Naive thymus-derived CD8-positive, alpha-beta T cell (primary cell): ENCODE results near the gene TMTC2. TPM values are rescaled to one million over a fixed set of nuclear protein-coding genes. Genes with fewer than 3 reads are reported as not detected.

Source experiments
- ATAC-seq, 2 donors: fragments of 150-1000 bp; cut with Tn5 transposase in 1 of 2; sonication (Bioruptor Pico), chemical (Tn5 transposase) in 1 of 2; 1 replicate in 1 of 2; 2 replicates in 1 of 2; pipeline ENCODE4 v1.10.0; 2021; ENCODE audit warnings: mild to moderate bottlenecking in 2 of 2, moderate library complexity in 2 of 2
- POLR2A ChIA-PET: fragments of 350-600 bp; sonication (Branson Sonifier 250); formaldehyde crosslinking; loops from one replicate; lab custom pipeline; 2021; ENCODE audit warnings: antibody characterized with exemption; lab: Charles Lee
- DNase-seq, 10 donors: peaks; one replicate each; pipeline versions ENCODE4 v3.0.0 to v3.0.0-alpha.2; 2020 to 2022
- H3K27ac Mint-ChIP-seq, 10 donors: one replicate each; pipeline ENCODE4 v1.8.0; 2020 to 2022; ENCODE audit warnings: mild to moderate bottlenecking in 10 of 10, mixed read lengths in 10 of 10, moderate library complexity in 4 of 10, inconsistent platforms in 1 of 10
- H3K27me3 Mint-ChIP-seq, 5 donors: one replicate each; pipeline ENCODE4 v1.8.0; 2021 to 2022; ENCODE audit warnings: mixed read lengths in 5 of 5
- H3K36me3 Mint-ChIP-seq, 3 donors: one replicate each; pipeline ENCODE4 v1.8.0; 2020 to 2022; ENCODE audit warnings: mixed read lengths in 3 of 3, mild to moderate bottlenecking in 2 of 3, inconsistent platforms in 1 of 3
- H3K4me1 Mint-ChIP-seq, 4 donors: one replicate each; pipeline ENCODE4 v1.8.0; 2021 to 2022; ENCODE audit warnings: mixed read lengths in 4 of 4
- H3K4me3 Mint-ChIP-seq, 10 donors: one replicate each; pipeline ENCODE4 v1.8.0; 2020 to 2022; ENCODE audit warnings: mild to moderate bottlenecking in 10 of 10, mixed read lengths in 10 of 10, moderate library complexity in 6 of 10, inconsistent platforms in 1 of 10
- H3K9me3 Mint-ChIP-seq, 9 donors: one replicate each; pipeline ENCODE4 v1.8.0; 2020 to 2022; ENCODE audit warnings: mixed read lengths in 9 of 9, mild to moderate bottlenecking in 3 of 9, inconsistent platforms in 1 of 9, moderate library complexity in 1 of 9
- polyA plus RNA-seq, 3 donors: library from polyadenylated mRNA; unstranded; fragments of 300-500 nt; fragmentation: Illumina TruSeq; gene quantifications; one replicate each; pipeline ENCODE4 v1.2.3, GENCODE V29; 2021
- total RNA-seq, 8 experiments: library from RNA in 2 of 8; stranded (reverse) in 2 of 8; gene quantifications; one replicate each; pipeline ENCODE4 v1.2.3 and lab custom pipeline; 2021 to 2026

TMTC2 gene
- total and polyA plus RNA-seq, 5 experiments from 2014 or later: 0.14 to 4.0 (median 1.9) TPM; not detected in 1

DNA sequence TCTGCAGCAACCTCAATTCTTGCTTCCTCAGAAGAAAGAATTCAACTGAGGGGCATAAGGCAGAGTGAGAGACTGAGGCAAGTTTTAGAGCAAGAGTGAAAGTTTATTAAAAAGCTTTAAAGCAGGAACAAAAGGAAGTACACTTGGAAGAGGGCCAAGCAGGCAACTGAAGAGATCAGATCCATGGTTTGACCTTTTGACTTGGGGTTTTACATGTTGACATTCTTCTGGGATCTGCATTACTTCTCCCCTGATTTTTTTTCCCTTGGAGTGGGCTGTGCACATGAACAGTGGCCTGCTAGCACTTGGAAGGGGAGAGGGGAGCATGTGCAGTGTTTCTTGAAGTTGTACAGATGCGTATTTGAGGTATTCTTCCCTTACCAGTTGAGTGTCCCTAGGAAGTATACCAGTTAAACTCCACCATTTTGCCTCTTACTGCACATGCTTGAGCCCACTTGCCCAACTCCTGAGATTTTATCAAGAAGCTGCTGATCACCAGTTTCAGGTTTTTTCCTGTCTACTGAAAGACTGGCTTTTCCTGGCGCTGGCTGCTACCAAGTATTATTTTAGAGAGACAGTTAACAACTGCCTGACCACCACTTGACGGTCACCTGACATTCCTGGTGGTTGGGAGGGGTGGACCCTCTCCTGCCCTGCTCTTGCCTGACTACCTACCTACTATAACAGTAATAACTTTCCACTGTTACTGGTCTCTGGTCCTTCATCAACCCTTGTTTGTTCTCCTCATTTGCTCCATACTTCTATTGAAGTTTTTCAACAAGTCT is 26.0 kb upstream of the TMTC2 start:
- no peaks in the 10 kb centered on the region for H3K36me3 Mint-ChIP-seq
- ATAC-seq (no peak), DNase-seq (no peak)
- H3K4me1 Mint-ChIP-seq: no peaks in the 10 kb centered on the region
- POLR2A ChIA-PET: no interaction called here
- peaks cover 0 to 43% (median 20%) of the 10 kb centered on the region in 5 donors for H3K27me3 Mint-ChIP-seq
- no peak overlapping the region for H3K27ac Mint-ChIP-seq
- H3K4me3 Mint-ChIP-seq: no peak overlapping the region
- H3K9me3 Mint-ChIP-seq: peaks cover 0 to 3% (median 0%) of the 10 kb centered on the region in 9 donors

GRCh38 chr12:82663893-82664292 is 22.8 kb upstream of the TMTC2 start:
- H3K4me3 Mint-ChIP-seq: no peak overlapping the region
- H3K4me1 Mint-ChIP-seq: no peaks in the 10 kb centered on the region
- peaks cover 0 to 1% (median 0%) of the 10 kb centered on the region in 9 donors for H3K9me3 Mint-ChIP-seq
- no peak overlapping the region for H3K27ac Mint-ChIP-seq
- peaks cover 3 to 43% (median 32%) of the 10 kb centered on the region in 5 donors for H3K27me3 Mint-ChIP-seq
- POLR2A ChIA-PET: no interaction called here
- DNase-seq: no peak
- no peaks in the 10 kb centered on the region for H3K36me3 Mint-ChIP-seq
- no peak for ATAC-seq

GRCh38 chr12:82665142-82665923 is 21.4 kb upstream of the TMTC2 start:
- ATAC-seq (no peak), DNase-seq (no peak)
- no peak overlapping the region for H3K27ac Mint-ChIP-seq
- no peak overlapping the region for H3K4me3 Mint-ChIP-seq
- H3K27me3 Mint-ChIP-seq: peaks cover 3 to 38% (median 33%) of the 10 kb centered on the region in 5 donors
- H3K9me3 Mint-ChIP-seq: no peaks in the 10 kb centered on the region
- POLR2A ChIA-PET: no interaction called here
- H3K36me3 Mint-ChIP-seq: no peaks in the 10 kb centered on the region
- H3K4me1 Mint-ChIP-seq: no peaks in the 10 kb centered on the region

DNA sequence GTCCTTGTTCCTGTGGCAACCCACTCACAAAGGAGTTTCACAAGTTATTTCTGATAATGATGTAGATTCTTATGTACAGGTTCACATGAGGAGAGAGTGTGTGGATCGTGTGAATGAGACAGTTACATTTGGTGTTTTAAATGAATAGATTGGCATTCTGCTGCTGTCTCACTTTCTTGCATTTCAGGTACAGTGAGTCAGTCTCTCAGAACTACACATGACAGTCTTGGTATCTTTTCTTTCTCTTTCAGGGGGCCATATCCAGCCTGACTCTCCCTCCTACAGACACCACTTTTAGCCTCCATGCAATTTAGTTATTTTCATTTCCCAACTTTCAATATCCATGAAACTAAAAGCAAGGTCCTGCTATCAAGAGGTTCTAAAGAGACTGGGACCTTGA is 19.9 kb upstream of the TMTC2 start:
- no peak overlapping the region for H3K4me3 Mint-ChIP-seq
- POLR2A ChIA-PET: no interaction called here
- H3K36me3 Mint-ChIP-seq: no peaks in the 10 kb centered on the region
- no peaks in the 10 kb centered on the region for H3K4me1 Mint-ChIP-seq
- ATAC-seq (no peak), DNase-seq (no peak)
- H3K27ac Mint-ChIP-seq: no peak overlapping the region
- H3K9me3 Mint-ChIP-seq: no peaks in the 10 kb centered on the region
- peaks cover 2 to 37% (median 30%) of the 10 kb centered on the region in 5 donors for H3K27me3 Mint-ChIP-seq

DNA sequence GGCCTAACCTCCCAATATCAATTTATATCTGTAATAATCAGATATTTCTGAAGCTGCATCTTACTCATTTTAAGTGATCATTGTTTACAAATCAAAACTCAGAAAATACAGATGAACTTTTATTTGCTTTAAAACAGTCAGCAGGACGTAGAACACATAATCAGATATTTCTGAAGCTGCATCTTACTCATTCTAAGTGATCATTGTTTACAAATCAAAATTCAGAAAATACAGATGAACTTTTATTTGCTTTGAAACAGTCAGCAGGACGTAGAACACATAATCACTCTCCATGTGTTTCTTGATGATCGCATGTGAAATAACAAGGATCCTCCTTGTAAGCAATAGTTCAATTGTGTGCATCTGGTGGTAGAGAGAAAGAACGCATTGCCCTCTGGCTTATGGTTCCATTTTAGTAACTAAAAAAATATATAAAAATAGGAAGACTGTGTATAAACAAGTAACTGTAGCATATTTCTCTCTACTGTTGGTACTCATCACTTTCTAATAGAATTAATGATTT is 15.0 kb upstream of the TMTC2 start:
- peaks cover 11 to 41% (median 22%) of the 10 kb centered on the region in 5 donors for H3K27me3 Mint-ChIP-seq
- H3K4me3 Mint-ChIP-seq: no peak overlapping the region
- POLR2A ChIA-PET: no interaction called here
- DNase-seq (no peak), ATAC-seq (no peak)
- no peaks in the 10 kb centered on the region for H3K36me3 Mint-ChIP-seq
- H3K9me3 Mint-ChIP-seq: no peaks in the 10 kb centered on the region
- peaks cover 0 to 1% (median 0%) of the 10 kb centered on the region in 4 donors for H3K4me1 Mint-ChIP-seq
- no peak overlapping the region for H3K27ac Mint-ChIP-seq

DNA sequence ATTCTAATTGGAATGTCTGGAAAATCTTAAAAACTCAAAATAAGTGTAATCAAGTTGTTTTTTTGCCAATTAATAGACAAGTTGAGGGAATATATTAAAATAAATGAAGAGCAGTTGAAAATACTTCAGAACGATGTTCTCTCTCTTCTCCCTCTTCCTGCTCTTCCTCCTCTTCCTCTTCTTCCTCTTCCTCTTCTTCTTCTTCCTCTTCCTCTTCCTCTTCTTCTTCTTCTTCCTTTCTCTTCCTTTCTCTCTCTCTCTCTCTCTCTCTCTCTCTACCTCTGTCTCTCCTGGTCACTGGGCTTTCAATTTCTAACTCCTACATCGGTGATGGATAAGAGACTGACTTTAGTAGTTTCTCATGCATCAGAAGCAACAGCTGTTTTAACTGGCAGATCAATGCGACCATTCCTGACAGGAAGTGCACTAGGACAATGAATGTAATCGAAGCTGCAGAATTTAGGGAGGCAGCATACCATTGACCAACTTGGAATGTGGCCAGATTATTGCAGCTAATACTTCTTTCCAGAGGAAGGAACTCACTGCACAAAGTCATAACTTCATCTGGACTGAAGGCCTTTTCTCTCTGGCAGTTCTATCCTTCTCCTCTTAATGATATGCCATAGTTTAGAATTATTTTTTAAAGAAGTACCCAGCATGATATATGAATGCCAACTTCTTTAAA is 13.8 kb upstream of the TMTC2 start:
- ATAC-seq (no peak), DNase-seq (no peak)
- H3K27me3 Mint-ChIP-seq: peaks cover 10 to 34% (median 19%) of the 10 kb centered on the region in 5 donors
- no peaks in the 10 kb centered on the region for H3K36me3 Mint-ChIP-seq
- peak overlapping the region in 1 of 10 donors; percentile 66 for H3K27ac Mint-ChIP-seq
- no peak overlapping the region for H3K4me3 Mint-ChIP-seq
- H3K4me1 Mint-ChIP-seq: peaks cover 0 to 1% (median 0%) of the 10 kb centered on the region in 4 donors
- H3K9me3 Mint-ChIP-seq: no peaks in the 10 kb centered on the region
- POLR2A ChIA-PET: no interaction called here

DNA sequence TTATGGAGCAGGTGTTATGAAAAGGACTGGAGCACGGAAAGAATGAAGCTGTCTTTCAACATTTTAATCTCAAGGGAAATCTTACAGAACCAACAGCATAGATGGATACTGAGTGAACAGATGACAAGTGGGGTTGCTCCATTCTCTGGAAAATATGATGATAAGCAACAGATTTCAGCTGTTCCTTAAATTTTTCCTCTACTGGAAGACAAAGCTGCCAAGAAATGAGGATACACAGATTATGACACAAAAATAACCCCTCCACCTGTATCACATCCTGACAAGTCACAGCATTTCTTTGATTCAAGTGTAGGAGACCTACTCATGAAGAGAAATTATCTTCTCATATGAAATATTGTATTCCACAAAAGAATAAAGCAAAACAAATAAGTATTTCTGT is 13.0 kb upstream of the TMTC2 start:
- Mint-ChIP-seq H3K27ac (no peak overlapping the region), H3K9me3 (no peaks in the 10 kb centered on the region), H3K36me3 (no peaks in the 10 kb centered on the region), H3K4me3 (no peak overlapping the region), H3K4me1 (peaks cover 0 to 1% (median 0%) of the 10 kb centered on the region in 4 donors), H3K27me3 (peaks cover 9 to 26% (median 17%) of the 10 kb centered on the region in 5 donors)
- ATAC-seq (no peak), DNase-seq (no peak)
- POLR2A ChIA-PET: no interaction called here

DNA sequence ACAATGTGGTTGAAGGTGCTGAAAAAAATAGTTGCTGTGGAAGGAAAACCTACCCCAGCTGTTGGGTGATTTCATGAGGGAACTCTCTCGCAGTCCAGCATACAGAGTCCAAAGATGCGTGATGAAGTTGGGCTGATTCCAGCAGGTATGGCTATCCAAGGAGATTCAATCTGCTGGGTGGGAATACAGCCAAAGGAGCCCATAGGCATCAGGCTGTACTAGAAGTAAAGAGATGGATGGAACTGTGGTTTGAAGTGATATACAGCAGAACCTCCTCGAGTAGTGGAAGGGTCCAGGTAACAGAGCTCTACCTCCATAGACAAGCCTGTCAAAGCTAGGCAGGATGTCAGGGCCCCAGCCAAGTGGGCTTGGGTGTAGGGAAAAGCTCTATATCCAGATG is 11.5 kb upstream of the TMTC2 start:
- H3K4me1 Mint-ChIP-seq: peaks cover 0 to 1% (median 0%) of the 10 kb centered on the region in 4 donors
- no peak overlapping the region for H3K27ac Mint-ChIP-seq
- POLR2A ChIA-PET: no interaction called here
- ATAC-seq (no peak), DNase-seq (no peak)
- no peaks in the 10 kb centered on the region for H3K9me3 Mint-ChIP-seq
- H3K27me3 Mint-ChIP-seq: peaks cover 11 to 27% (median 20%) of the 10 kb centered on the region in 5 donors
- no peaks in the 10 kb centered on the region for H3K36me3 Mint-ChIP-seq
- no peak overlapping the region for H3K4me3 Mint-ChIP-seq

- Mint-ChIP-seq H3K9me3 (no peaks in the 10 kb centered on the region), H3K4me1 (peaks cover 0 to 12% (median 5%) of the 10 kb centered on the region in 4 donors), H3K27ac (no peak overlapping the region), H3K4me3 (no peak overlapping the region), H3K36me3 (no peaks in the 10 kb centered on the region), H3K27me3 (peaks cover 10 to 16% (median 12%) of the 10 kb centered on the region in 5 donors)
- DNase-seq (no peak), ATAC-seq (no peak)
- POLR2A ChIA-PET: no interaction called here
Measured at GRCh38 chr12:82682326-82682725, 4.4 kb upstream of the TMTC2 start.

- Mint-ChIP-seq H3K36me3 (no peaks in the 10 kb centered on the region), H3K27me3 (peaks cover 10 to 16% (median 12%) of the 10 kb centered on the region in 5 donors), H3K4me1 (peaks cover under 1 to 14% (median 8%) of the 10 kb centered on the region in 4 donors), H3K9me3 (no peaks in the 10 kb centered on the region), H3K4me3 (no peak overlapping the region), H3K27ac (no peak overlapping the region)
- ATAC-seq (no peak), DNase-seq (no peak)
- POLR2A ChIA-PET: no interaction called here
Measured at GRCh38 chr12:82682851-82683261, 3.9 kb upstream of the TMTC2 start.

DNA sequence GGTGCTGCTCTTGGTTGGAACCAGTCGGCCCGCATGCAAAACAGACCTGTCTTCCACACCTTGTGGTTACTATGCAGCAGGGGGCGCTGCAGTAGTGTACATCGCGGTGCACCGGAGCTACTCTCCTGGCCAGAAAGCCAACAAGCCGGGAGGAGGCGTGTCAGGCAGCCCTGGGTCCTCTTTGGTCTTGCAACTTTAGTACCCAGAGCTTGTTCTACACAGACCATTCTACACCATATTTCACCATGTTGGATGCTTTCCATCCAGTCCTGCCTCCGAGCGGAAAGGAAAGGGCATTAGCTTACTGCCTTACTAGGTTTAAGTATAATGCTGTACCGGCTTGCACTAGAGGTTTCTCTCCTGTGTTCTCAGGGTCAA is 927 bp upstream of the TMTC2 start:
- ATAC-seq: peak; percentile 60 to 65
- H3K4me1 Mint-ChIP-seq: peaks cover 4 to 20% (median 14%) of the 10 kb centered on the region in 4 donors
- H3K4me3 Mint-ChIP-seq: peak overlapping the region; percentile 86 to 99 (median 95)
- POLR2A ChIA-PET: interaction anchor here (1.6 kb wide), 1 partner anchor 8 kb away, joined by 3 read pairs; no protein-coding TSS in a partner anchor
- peak overlapping the region; percentile 80 to 96 (median 93) for H3K27ac Mint-ChIP-seq
- DNase-seq: peak; percentile 77 to 94 (median 86)
- peaks cover 4 to 9% (median 4%) of the 10 kb centered on the region in 5 donors for H3K27me3 Mint-ChIP-seq
- H3K9me3 Mint-ChIP-seq: no peaks in the 10 kb centered on the region
- H3K36me3 Mint-ChIP-seq: no peaks in the 10 kb centered on the region
